HFF-Myc (cell line): ENCODE measurements around the gene CLIC6.

Experiments
- DNase-seq: peaks from one replicate; pipeline ENCODE4 v3.0.0-alpha.2; 2011; ENCODE audit warnings: low read depth; ENCODE audit errors: extremely low read depth
- H3K4me3 ChIP-seq: replicated peaks from 2 replicates; pipeline ENCODE4 v1.5.1; 2011; ENCODE audit warnings: low read depth, mild to moderate bottlenecking, control low read depth, low read length
- TF ChIP-seq, protein P1 (sequence below): IDR thresholded peaks from 2 replicates; pipeline ENCODE4 v1.5.1; 2012; ENCODE audit warnings: mild to moderate bottlenecking, low read depth, low read length, control low read depth; ENCODE audit errors: missing control alignments

CLIC6 gene

DNA sequence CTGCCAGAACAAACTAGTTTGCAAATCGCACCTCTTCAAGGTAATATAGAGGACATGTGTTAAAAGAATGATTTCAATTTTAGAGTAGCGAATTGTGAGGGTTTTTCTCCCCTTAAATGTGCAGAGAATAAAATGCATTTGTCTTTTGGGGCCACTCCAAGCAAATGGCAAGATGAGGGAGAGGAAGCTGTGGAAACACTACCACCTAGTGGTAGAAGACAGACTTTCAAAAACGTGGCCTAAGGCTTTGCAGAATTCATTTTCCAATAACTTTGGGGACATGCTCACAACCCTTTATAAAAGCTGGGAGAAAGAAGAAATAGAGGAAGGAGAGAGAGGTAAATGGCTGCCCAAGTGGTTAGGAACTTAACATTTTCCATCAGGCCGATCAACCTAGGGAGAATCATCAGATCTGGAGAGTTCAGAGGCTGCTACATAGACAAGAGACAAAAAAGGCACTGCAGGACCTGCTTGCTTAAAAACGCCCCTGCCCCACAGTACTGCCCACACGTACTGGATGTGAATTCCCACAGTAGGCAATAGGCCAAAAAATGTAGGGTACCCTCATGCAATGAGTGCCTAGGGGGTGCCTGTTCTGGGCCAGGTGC lies 38.2 kb upstream of the CLIC6 start:
- TF ChIP-seq, protein P1, sequence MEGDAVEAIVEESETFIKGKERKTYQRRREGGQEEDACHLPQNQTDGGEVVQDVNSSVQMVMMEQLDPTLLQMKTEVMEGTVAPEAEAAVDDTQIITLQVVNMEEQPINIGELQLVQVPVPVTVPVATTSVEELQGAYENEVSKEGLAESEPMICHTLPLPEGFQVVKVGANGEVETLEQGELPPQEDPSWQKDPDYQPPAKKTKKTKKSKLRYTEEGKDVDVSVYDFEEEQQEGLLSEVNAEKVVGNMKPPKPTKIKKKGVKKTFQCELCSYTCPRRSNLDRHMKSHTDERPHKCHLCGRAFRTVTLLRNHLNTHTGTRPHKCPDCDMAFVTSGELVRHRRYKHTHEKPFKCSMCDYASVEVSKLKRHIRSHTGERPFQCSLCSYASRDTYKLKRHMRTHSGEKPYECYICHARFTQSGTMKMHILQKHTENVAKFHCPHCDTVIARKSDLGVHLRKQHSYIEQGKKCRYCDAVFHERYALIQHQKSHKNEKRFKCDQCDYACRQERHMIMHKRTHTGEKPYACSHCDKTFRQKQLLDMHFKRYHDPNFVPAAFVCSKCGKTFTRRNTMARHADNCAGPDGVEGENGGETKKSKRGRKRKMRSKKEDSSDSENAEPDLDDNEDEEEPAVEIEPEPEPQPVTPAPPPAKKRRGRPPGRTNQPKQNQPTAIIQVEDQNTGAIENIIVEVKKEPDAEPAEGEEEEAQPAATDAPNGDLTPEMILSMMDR, result peak; percentile 71
- peak; percentile 32 for DNase-seq
- H3K4me3 ChIP-seq, result no peak overlapping the region

DNA sequence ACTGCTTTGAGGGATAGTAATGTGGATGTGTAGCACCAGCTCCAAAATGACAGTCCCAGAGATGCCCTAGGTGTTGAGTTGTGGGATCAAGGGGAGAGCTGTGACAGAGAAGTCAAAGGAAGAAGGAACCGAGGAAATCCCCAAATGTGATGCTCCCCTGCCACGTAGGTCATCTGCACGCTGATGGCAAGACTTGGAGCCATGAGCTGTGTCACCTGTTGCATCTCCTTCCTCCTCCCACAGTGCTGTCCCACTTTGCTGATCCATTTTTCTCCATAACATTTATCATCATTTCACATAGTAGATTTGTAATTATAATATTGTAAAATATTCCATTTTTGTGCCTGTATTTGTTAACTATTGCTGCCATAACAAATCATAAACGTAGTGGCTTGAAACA lies 36.3 kb upstream of the CLIC6 start:
- no peak for DNase-seq
- TF ChIP-seq, protein P1, result no peak

DNA sequence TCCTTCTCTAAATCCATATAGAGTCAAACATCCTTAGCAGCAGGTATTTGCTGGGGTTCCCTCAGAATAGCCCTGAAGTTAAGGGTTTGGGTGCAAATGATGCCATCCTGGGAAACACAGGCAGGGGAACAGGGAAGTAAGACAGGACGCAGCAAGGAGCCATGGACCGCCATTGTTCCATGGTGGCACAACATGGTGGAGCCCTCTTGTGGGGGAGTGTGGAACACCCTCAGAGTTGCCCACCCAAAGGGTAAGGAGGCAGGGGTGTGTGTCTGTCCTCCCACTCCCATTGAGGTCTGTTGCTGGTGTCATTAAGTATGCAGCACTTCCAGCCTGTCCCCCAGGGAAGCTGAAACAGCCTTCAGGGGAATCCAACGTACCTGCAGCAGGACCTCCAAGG lies 33.5 kb upstream of the CLIC6 start:
- no peak for DNase-seq
- H3K4me3 ChIP-seq, result no peak overlapping the region
- TF ChIP-seq, protein P1, result peak; percentile 39

More for the DNA sequence above, 36.3 kb upstream of the CLIC6 start:
- no peak overlapping the region for H3K4me3 ChIP-seq

- H3K4me3 ChIP-seq, result no peak overlapping the region
Observed at GRCh38 chr21:34636961-34637360, 31.8 kb upstream of the CLIC6 start.

DNA sequence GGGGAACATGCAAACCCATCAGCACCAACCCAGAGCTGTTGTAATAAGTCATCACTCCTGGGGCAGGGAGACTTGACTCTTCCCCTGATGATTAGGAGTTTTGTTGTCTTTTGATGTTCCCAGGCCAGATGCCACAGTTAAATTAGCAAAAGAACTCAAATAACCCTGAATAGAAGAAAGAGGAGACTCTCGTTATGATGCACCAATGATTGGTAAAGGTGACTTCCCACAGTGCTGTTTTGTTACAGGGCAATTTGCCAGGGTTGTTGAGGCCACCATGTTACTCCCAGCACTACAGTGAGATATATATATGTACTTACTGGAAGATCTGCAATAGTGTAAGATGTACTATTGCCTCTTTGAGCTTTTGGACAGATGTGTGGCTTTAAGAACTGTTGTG lies 29.5 kb upstream of the CLIC6 start:
- TF ChIP-seq, protein P1, result no peak
- no peak for DNase-seq

More at GRCh38 chr21:34636961-34637360, 31.8 kb upstream of the CLIC6 start:
- no peak for DNase-seq
- TF ChIP-seq, protein P1, result no peak

GRCh38 chr21:34639882-34640788 lies 28.7 kb upstream of the CLIC6 start:
- no peak for DNase-seq
- no peak overlapping the region for H3K4me3 ChIP-seq
- TF ChIP-seq, protein P1, result no peak

More for the DNA sequence above, 29.5 kb upstream of the CLIC6 start:
- H3K4me3 ChIP-seq, result no peak overlapping the region
